ENCODE measurements around the gene RCAN3.
"Not testable (repeated sequence)": the region's sequence is repeated elsewhere in the genome, so short reads cannot be mapped to it uniquely, and the experiment has no call there.

RCAN3 gene

DNA sequence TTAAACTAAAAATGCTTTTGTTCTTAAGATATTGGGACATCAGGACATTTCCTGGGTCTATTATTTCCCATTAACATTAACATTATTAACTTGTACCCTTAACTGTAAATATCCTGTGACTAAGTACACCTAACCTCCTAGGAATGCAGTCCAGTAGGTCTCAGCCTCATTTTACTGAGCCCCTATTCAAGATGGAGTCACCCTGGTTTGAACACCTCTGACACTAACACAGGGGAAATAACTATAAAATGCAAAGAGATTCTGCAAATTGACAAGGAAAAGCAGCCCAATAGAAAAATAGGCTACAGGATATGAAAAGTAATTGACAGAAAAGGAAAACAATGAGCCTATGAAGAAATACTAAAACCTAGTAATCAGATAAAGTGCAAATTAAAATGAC is 41.6 kb downstream of the RCAN3 start:
- Histone ChIP-seq H3K9ac (ENCODE audit: insufficient read length) (no peak overlapping the region), H3K36me3 (ENCODE audit: insufficient read depth, low read length) (no peaks in the 10 kb centered on the region)

DNA sequence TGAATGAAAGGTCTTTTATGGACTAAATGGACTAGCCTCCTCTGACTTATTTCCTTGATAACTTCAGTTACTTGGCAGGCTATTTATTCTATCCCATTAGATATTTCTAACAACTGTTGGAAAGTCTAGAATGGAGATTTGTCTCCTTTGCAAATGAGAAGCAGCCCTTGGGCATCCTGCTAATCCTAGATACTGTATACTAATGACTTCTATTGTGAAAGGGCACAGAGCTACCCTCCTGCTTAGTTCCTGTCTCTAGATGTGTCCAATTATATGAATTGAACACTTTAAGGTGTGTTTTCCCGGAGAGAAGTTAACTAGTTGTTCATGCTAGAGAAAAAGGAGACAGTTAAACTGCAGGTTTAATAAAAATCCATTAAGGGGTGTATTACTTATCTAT is 43.0 kb downstream of the RCAN3 start:
- no peak overlapping the region for H3K27ac ChIP-seq
- H3K4me3 ChIP-seq = no peak overlapping the region
- no peaks in the 10 kb centered on the region for H3K9me3 ChIP-seq (ENCODE audit: low read depth, low read length)
- H3K36me3 ChIP-seq (ENCODE audit: insufficient read depth, low read length) = no peaks in the 10 kb centered on the region
- no peak for DNase-seq (ENCODE audit: low read depth, low spot score)
- TF ChIP-seq POLR2AphosphoS5 (IDR thresholded peaks at IDR 0.05; ENCODE audit: borderline replicate concordance, low read depth, low read length) = no peak
- TF ChIP-seq FOXP2 (optimal IDR thresholded peaks at IDR 0.05; ENCODE audit: control extremely low read depth, extremely low read length, insufficient read depth) = no peak
- no peak for TF ChIP-seq EZH2 (IDR thresholded peaks at IDR 0.05)
- H3K9ac ChIP-seq (ENCODE audit: insufficient read length) = no peak overlapping the region

More for the DNA sequence above, 41.6 kb downstream of the RCAN3 start:
- H3K4me3 ChIP-seq = no peak overlapping the region
- DNase-seq (ENCODE audit: low read depth, low spot score) = no peak
- H3K9me3 ChIP-seq (ENCODE audit: low read depth, low read length) = no peaks in the 10 kb centered on the region
- TF ChIP-seq FOXP2 (optimal IDR thresholded peaks at IDR 0.05; ENCODE audit: control extremely low read depth, extremely low read length, insufficient read depth) (no peak), POLR2AphosphoS5 (IDR thresholded peaks at IDR 0.05; ENCODE audit: borderline replicate concordance, low read depth, low read length) (no peak), EZH2 (IDR thresholded peaks at IDR 0.05) (no peak)
- H3K27ac ChIP-seq = no peak overlapping the region

DNA sequence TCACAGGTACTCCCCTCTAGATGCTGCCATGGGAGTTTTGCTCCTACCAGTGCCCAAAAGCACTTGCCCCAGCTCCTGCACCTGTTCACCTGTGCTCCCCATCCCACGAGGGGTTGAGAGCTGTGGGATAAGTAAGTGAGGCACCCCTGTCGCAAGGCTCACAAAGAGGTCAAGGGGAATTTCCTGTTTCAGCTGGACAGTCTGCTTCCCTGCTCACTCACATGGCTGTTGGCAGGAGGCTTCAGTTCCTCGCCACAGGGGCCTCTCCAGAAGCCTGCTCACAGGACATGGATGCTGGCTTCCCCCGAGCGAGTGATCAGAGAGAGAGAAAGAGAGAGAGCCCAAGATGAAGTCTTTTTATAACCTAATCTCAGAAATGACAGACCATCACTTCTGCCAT is 44.6 kb downstream of the RCAN3 start:
- H3K4me3 ChIP-seq = no peak overlapping the region
- H3K9ac ChIP-seq (ENCODE audit: insufficient read length) = no peak overlapping the region
- no peak for TF ChIP-seq FOXP2 (optimal IDR thresholded peaks at IDR 0.05; ENCODE audit: control extremely low read depth, extremely low read length, insufficient read depth)
- TF ChIP-seq POLR2AphosphoS5 (IDR thresholded peaks at IDR 0.05; ENCODE audit: borderline replicate concordance, low read depth, low read length) = no peak
- no peak for TF ChIP-seq EZH2 (IDR thresholded peaks at IDR 0.05)
- H3K36me3 ChIP-seq (ENCODE audit: insufficient read depth, low read length) = no peaks in the 10 kb centered on the region
- H3K27ac ChIP-seq = no peak overlapping the region
- no peak for DNase-seq (ENCODE audit: low read depth, low spot score)
- no peaks in the 10 kb centered on the region for H3K9me3 ChIP-seq (ENCODE audit: low read depth, low read length)

DNA sequence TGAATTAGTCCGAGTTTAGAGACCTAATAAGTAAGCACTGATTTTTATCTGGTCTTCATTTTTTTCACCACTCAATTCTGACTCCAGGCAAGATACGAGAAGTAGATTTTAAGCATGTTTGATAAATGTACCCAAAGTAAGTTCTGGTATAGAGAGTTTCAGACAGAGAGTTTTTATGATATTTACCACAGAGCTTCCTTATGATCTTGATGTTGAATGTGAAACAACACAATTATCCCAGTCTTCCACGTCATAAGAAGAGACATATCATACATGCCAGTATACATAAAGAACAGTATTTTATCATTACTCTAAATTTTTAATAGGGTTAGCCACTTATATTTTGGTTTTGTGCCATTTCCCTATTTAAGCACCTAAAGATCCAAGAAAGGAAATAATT is 45.4 kb downstream of the RCAN3 start:
- Histone ChIP-seq H3K9me3 (ENCODE audit: low read depth, low read length) (no peaks in the 10 kb centered on the region), H3K36me3 (ENCODE audit: insufficient read depth, low read length) (no peaks in the 10 kb centered on the region), H3K4me3 (no peak overlapping the region), H3K27ac (no peak overlapping the region), H3K9ac (ENCODE audit: insufficient read length) (no peak overlapping the region)
- no peak for TF ChIP-seq EZH2 (IDR thresholded peaks at IDR 0.05)
- TF ChIP-seq POLR2AphosphoS5 (IDR thresholded peaks at IDR 0.05; ENCODE audit: borderline replicate concordance, low read depth, low read length) = no peak
- TF ChIP-seq FOXP2 (optimal IDR thresholded peaks at IDR 0.05; ENCODE audit: control extremely low read depth, extremely low read length, insufficient read depth) = no peak
- DNase-seq (ENCODE audit: low read depth, low spot score) = no peak

DNA sequence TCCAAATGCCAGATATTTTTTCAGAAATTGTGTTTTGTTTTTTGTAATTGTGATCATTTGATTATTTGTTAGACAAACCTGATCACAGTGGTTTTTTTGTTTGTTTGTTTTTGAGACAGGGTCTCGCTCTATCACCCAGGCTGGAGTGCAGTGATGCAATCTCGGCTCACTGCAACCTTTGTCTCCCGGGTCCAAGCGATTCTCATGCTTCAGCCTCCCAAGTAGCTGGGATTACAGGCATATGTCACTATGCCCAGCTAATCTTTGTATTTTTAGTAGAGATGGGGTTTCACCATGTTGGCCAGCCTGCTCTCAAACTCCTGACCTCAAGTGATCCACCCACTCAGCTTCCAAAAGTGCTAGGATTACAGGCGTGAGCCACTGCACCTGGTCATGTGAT is 46.6 kb downstream of the RCAN3 start:
- not testable (repeated sequence) for H3K36me3 ChIP-seq (ENCODE audit: insufficient read depth, low read length); H3K4me3 ChIP-seq; DNase-seq (ENCODE audit: low read depth, low spot score); H3K27ac ChIP-seq; H3K9ac ChIP-seq (ENCODE audit: insufficient read length); H3K9me3 ChIP-seq (ENCODE audit: low read depth, low read length)

DNA sequence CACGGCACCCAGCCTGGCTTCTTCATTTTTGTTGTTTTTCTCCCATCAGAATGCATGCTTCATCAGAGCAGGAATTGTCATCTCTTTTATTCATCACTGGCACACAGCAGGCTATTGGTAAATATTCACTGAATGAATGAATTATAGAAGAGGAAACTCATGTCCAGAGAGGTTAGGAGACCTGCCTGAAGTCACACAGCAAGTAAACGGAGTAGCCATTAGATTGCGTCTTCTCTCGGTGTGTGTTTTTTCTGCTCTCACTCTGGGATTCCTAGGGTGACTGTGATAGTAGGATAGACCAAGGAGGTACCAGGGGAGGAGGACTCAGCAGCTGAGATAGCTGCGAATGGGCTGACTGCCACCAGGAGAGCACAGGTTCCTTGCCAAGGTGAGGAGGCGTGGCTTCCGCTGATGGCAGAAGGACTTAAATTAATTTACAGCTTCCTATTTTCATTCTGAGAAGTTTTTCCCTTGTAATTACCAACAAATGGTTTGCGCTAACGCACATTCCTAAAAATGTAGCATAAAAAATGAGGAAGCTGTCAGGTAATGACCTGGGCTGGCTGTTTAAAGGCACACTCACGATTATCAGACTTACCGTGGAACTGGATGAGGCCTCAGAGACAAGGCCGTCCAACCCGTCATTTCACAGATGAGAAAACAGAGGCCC is 48.8 kb downstream of the RCAN3 start:
- H3K36me3 ChIP-seq (ENCODE audit: insufficient read depth, low read length) = no peaks in the 10 kb centered on the region
- H3K4me3 ChIP-seq = no peak overlapping the region
- no peak for DNase-seq (ENCODE audit: low read depth, low spot score)
- no peak overlapping the region for H3K9ac ChIP-seq (ENCODE audit: insufficient read length)
- no peaks in the 10 kb centered on the region for H3K9me3 ChIP-seq (ENCODE audit: low read depth, low read length)
- no peak overlapping the region for H3K27ac ChIP-seq
- no peak for TF ChIP-seq POLR2AphosphoS5 (IDR thresholded peaks at IDR 0.05; ENCODE audit: borderline replicate concordance, low read depth, low read length)
- TF ChIP-seq EZH2 (IDR thresholded peaks at IDR 0.05) = no peak
- no peak for TF ChIP-seq FOXP2 (optimal IDR thresholded peaks at IDR 0.05; ENCODE audit: control extremely low read depth, extremely low read length, insufficient read depth)

DNA sequence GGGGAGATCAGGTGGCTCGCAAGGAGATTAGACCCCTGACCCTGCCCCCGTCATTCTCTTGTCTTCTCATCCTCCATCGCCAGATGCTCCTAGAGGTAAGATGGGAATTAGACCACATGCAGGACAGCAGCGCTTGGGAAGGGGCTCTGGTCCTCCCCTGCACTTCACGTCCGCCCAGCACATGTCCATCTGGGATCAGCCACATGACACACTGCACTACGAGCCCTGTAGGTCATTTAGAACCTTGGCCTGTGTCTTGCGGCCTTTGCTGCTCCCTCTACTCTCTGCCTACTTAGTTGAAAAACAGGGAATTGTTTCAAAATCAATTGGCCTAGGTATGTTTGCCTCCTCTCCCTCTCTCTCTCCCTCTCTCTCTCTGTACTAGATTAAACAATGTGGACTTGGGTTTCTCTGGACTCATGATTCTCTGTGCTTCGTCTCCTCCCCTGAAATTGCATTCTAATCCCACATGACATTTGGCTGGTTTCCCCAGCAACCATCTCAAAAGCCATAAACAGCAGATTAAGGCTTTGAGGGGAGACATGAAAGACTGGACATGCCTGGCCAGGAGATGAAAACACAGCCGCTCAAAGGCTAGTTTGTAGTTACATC is 49.4 kb downstream of the RCAN3 start:
- no peaks in the 10 kb centered on the region for H3K36me3 ChIP-seq (ENCODE audit: insufficient read depth, low read length)

DNA sequence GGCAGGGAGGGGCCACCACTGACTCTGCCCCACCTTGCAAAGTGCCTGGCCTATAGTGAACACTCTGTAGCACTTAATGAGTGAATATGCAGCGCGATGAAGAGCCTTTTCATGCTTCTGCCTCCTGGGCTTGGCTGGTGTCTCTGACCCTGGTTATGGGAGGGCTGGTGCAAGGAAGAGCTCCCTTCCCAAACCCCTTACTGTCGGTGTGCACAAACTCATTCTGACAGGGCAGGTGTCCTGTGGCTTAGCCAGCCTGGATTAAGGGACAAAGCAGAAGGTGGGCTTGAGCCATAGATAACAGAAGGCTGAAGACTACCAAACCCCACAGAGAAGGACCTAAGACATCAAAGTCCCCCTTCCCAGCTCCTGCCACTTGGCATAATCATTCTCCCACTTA is 51.3 kb downstream of the RCAN3 start:
- Histone ChIP-seq H3K36me3 (ENCODE audit: insufficient read depth, low read length) (no peaks in the 10 kb centered on the region), H3K9me3 (ENCODE audit: low read depth, low read length) (no peaks in the 10 kb centered on the region), H3K27ac (no peak overlapping the region), H3K9ac (ENCODE audit: insufficient read length) (no peak overlapping the region), H3K4me3 (no peak overlapping the region)
- DNase-seq (ENCODE audit: low read depth, low spot score) = no peak
- TF ChIP-seq EZH2 (IDR thresholded peaks at IDR 0.05) = no peak
- no peak for TF ChIP-seq FOXP2 (optimal IDR thresholded peaks at IDR 0.05; ENCODE audit: control extremely low read depth, extremely low read length, insufficient read depth)
- no peak for TF ChIP-seq POLR2AphosphoS5 (IDR thresholded peaks at IDR 0.05; ENCODE audit: borderline replicate concordance, low read depth, low read length)

More for the DNA sequence above, 49.4 kb downstream of the RCAN3 start:
- no peaks in the 10 kb centered on the region for H3K9me3 ChIP-seq (ENCODE audit: low read depth, low read length)
- no peak overlapping the region for H3K27ac ChIP-seq
- no peak for DNase-seq (ENCODE audit: low read depth, low spot score)
- no peak overlapping the region for H3K4me3 ChIP-seq
- TF ChIP-seq FOXP2 (optimal IDR thresholded peaks at IDR 0.05; ENCODE audit: control extremely low read depth, extremely low read length, insufficient read depth) (no peak), POLR2AphosphoS5 (IDR thresholded peaks at IDR 0.05; ENCODE audit: borderline replicate concordance, low read depth, low read length) (no peak), EZH2 (IDR thresholded peaks at IDR 0.05) (no peak)
- no peak overlapping the region for H3K9ac ChIP-seq (ENCODE audit: insufficient read length)

DNA sequence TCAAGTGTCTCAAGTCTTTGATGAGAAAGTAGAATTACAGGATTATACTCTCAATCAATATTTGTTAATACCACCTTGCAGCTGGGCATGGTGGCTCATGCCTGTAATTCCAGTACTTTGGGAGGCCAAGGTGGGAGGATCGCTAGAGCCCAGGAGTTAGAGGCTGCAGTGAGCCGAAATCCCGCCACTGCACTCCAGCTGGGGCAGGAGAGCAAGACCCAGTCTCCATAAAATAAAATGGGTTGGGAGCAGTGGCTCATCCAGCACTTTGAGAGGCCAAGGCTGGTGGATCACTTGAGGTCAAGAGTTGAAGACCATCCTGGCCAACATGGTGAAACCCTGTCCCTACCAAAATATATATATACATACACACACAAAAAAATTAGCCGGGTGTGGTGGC is 52.1 kb downstream of the RCAN3 start:
- Histone ChIP-seq H3K27ac (no peak overlapping the region), H3K4me3 (no peak overlapping the region), H3K9ac (ENCODE audit: insufficient read length) (no peak overlapping the region), H3K36me3 (ENCODE audit: insufficient read depth, low read length) (no peaks in the 10 kb centered on the region), H3K9me3 (ENCODE audit: low read depth, low read length) (no peaks in the 10 kb centered on the region)
- DNase-seq (ENCODE audit: low read depth, low spot score) = no peak
- TF ChIP-seq POLR2AphosphoS5 (IDR thresholded peaks at IDR 0.05; ENCODE audit: borderline replicate concordance, low read depth, low read length) (no peak), EZH2 (IDR thresholded peaks at IDR 0.05) (no peak), FOXP2 (optimal IDR thresholded peaks at IDR 0.05; ENCODE audit: control extremely low read depth, extremely low read length, insufficient read depth) (no peak)

Measured in SK-N-MC (cell line).